GM21529 (cell line): ENCODE results near the gene CHST9.
"Not testable (repeated sequence)": the region's sequence is repeated elsewhere in the genome, so short reads cannot be mapped to it uniquely, and the experiment has no call there.

Experiments
- ATAC-seq: cut with Tn5 transposase; IDR thresholded peaks from one replicate; pipeline ENCODE4 v1.9.1; 2021; ENCODE audit not compliant: unreplicated experiment

CHST9 gene

GRCh38 chr18:27104743-27105142 is 80.4 kb downstream of the CHST9 start:
- ATAC-seq = no peak

DNA sequence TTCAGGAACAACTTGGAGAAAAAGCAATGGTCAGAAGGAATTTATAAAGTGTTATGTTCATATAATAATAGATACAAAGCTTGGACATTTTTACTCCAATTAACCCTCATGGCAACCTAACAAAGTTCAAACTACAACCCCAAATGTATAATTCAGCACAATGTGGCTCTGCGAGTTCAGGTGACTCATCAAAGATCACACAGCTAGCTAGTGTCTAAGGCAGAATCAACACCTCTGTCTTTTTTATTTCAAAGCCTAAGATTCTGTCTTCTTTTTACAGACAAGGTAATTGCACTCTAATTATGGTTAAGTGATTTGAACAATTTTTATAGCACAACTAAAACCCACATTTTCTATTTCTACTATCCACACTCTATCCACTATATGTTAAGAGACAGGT is 90.5 kb downstream of the CHST9 start:
- ATAC-seq = no peak

DNA sequence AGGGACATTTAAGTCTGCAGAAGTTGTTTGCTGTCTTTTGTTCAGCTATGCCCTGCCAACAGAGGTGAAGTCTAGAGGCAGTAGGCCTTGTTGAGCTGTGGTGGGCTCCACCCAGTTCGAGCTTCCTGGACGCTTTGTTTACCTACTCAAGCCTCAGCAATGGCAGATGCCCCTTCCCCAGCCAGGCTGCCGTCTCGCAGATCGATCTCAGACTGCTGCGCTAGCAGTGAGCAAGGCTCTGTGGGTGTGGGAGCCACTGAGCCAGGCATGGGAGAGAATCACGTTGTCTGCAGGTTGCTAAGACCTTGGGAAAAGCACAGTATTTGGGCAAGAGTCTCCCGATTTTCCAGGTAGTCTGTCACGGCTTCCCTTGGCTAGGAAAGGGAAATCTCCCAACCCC is 91.8 kb downstream of the CHST9 start:
- ATAC-seq = not testable (repeated sequence)

- ATAC-seq = no peak
Observed at GRCh38 chr18:27081701-27082100, 103.4 kb downstream of the CHST9 start.

- no peak for ATAC-seq
Observed at GRCh38 chr18:27075828-27076227, 109.3 kb downstream of the CHST9 start.

DNA sequence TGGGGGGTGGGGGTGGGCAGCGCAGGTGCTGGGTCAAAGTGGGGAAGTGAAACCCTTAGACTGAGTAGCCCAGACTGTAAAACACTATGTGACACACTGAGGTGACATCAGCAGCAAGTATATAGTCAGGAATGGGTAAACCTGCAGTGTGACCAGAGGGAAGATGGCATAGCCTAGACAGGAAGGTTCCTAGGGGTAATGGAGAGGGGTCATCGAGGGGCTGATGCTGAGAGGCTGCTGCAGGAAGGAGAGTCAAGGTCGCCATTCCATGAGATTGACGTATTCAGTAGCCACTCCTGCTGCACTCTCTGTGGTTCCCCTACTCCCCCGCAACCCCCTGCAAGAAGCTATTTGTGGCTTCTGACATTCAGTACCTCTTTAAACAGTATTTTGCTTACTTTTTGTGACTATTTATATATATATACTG is 111.7 kb downstream of the CHST9 start:
- ATAC-seq = peak; percentile 93

GRCh38 chr18:27064673-27065072 is 120.4 kb downstream of the CHST9 start:
- ATAC-seq = no peak

DNA sequence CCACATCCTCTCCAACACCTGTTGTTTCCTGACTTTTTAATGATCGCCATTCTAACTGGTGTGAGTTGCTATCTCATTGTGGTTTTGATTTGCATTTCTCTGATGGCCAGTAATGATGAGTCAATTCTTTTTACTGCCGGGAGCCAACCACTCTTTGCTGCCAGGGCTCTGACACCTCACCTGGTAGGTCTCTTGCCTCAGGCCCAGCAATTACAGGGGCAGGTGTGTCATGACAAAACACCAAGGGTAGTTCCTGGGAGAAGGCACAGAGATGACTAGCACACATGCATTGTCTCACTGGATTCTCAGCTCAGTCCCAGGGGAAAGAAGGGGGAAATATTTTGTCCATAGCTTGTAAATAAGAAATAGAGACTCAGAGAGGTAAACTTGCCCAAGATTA is 122.3 kb downstream of the CHST9 start:
- no peak for ATAC-seq

GRCh38 chr18:27061488-27062095 is 123.5 kb downstream of the CHST9 start:
- no peak for ATAC-seq

- no peak for ATAC-seq
Observed at GRCh38 chr18:27057519-27058234, 127.4 kb downstream of the CHST9 start.

DNA sequence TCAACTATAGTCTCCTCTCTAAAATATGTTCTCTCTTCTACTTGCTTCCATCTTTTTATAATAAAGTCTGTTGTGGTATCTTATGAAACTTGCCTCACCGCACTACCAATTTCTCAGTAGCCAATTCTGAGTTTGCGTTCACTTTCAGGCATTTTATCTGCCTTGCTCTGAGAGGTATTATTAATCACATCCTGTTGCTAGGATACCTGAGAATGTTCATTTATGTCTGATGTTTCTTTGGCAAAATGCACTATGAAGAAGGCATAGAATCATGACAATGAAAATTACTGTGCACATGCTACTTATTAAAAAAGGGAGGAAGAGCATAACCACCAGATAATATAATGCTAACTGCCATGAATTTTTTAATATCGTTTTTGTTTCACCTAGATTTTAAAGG is 130.2 kb downstream of the CHST9 start:
- ATAC-seq = no peak

- no peak for ATAC-seq
Observed at GRCh38 chr18:27049969-27050368, 135.1 kb downstream of the CHST9 start.

DNA sequence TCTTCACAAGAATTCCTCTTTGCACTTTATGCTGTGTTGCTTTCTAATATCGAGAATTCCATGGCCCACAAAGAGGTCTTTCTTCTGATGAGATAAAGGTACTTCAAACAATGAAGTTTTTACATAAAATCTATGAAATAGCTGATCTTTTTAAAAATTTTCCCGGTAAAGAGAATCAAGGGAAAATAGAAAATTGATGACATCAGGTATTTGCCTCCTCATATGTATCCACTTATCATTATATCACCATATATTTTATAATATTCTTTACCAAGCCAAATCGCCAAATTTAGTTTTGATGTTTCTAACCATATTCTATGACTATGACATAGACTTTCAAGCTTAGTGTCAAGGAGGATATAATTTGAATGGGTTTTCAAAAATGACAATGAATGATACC is 139.8 kb downstream of the CHST9 start:
- no peak for ATAC-seq

DNA sequence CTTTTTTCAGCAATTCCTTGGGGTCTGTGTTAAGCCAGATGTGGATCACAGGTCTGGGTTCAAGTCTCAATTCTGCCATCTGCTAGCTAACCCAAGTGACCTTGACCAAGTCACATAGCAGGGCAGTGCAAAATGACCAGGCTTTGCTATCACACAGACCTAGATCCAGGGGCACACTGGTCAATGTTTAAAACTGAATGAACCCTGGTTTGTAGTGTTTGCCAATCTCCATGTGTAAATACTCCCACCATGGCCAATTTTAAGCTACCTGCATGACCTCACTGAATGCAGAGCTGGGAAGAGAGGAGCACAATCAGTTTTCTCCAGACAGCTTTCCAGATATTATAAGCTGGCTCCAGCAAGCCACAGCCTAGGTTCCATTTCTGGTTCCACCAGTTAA is 142.9 kb downstream of the CHST9 start:
- ATAC-seq = no peak

- no peak for ATAC-seq
Observed at GRCh38 chr18:27040796-27041195, 144.3 kb downstream of the CHST9 start.

GRCh38 chr18:27033722-27034121 is 151.4 kb downstream of the CHST9 start:
- no peak for ATAC-seq

DNA sequence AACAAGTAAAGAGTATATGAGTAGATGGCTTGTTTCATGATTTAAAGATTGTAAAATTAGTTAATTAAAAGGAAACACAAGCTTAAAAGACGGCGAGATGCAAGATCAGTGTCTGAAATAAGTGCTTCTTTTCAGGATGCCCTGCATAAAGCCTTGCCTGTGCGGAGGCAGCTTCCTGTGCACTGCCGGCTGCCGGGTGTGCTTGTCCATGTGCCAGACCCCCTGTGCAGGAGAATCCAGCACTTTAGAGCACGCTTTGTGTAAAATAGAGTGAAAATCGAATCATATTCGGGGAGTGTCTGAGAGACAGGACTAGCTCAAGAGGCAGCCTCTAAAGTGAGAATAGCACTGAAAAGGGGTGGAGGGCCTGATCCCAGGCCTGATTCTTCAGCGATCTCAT is 154.7 kb downstream of the CHST9 start:
- ATAC-seq = no peak

DNA sequence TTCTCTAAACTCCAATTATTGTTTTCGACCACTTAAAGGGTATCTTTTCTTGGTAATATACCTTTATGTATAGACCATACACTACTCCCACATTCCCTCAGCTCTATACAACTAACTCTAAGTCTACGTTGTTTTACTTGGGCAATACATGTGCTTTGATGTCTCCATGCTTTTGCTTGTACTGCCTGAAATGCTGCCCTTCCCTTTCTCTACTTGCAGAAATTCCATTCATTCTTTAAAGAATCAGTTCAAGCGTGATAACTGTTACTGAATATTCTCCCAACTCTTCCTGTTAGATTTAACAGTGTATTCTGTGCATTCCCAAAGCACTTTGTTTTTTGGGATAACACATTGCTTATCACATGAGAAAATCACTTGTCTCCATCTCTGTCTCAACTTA is 162.6 kb downstream of the CHST9 start:
- no peak for ATAC-seq

DNA sequence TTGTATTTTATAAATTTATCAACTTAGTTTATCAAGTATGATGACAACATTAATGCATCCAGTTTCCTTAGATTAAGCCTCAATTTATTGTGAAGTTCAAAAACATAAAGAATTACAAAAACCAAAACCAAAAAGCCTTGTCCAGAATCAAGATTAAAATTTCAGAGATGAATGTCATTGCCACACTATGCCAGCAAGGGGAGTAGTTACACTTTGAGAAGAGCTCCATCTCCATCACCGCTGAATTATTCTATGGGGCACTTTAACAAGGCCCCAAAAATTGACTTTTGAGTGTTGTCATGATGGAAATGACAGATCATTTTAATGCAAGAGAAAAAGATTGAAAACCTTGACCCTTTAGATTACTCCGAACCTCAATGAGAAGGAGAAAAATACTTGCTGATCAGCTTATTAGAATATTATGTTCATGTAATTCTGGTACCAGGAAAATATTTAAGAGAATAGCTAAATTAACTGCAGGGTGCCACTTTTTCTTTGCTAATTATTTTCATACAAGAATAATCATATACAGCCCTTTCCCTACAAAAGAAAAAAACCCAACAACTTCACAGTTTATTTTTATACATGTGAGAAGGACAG is 167.1 kb downstream of the CHST9 start:
- ATAC-seq = peak; percentile 66

DNA sequence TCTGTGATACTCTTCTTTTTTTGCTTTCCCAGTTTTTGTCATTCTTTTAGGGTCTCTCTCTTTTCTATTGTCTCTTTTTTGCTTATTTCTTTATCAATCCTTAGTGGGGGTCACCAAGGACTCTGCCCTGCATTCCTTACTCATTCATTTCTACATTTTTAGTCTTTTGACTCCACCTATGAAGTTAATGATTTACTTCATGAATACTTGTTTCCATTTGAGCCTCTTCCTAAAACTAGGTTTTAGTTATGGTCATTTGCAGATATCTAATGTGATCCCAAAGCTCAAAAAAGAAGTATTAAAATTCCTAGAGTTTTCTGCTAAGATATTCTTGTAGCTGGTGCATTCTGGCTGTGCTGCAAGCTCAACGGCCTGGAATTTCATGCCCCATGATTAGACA is 170.3 kb downstream of the CHST9 start:
- no peak for ATAC-seq

DNA sequence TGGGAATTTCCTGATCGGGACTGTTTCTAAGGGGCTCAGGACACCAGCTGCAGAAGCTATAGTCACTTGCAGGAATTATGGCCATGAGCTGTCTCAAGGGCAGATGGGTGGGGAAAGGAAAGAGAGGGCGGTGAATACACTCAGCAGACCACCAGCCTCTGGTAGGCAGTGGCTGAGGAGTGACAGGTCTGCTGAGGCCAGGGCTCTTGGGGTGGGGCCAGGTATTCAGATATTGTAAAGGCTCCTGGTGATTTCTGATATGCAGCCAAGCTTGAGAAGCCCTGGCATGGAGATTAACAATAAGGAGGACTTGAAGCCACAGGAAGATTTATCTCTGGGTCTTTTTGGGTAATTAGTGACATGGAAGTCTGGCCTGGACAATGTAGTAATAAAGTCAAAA is 174.3 kb downstream of the CHST9 start:
- no peak for ATAC-seq

GRCh38 chr18:27009293-27009692 is 175.8 kb downstream of the CHST9 start:
- no peak for ATAC-seq
